Measurements from ENCODE around the gene CRYBG1. TPM values are rescaled to one million over a fixed set of nuclear protein-coding genes. Genes with fewer than 3 reads are reported as not detected.

Gene CRYBG1
- total RNA-seq, 4 donors from 2014 or later, result 27.4 to 42.1 (median 40.6) TPM

DNA sequence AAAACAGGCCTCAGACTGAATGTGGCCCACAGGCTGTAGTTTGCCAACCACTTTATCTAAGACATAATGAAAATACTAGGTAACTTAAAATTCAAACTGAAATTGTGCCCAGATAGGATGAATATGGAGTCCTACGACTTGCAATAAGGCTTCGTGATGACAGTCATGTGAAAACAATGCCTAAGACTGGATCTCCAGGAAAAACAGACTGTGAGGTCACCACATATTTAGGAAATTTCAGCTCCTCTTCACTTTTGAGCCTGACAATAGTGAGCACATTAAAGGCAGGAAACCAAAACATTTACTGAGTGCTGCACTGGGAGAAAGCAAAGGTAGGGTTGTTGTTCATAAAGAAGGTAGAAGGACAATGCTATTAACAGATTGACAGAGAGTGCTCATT lies 218.8 kb downstream of the CRYBG1 start:
- TF ChIP-seq, protein P1, sequence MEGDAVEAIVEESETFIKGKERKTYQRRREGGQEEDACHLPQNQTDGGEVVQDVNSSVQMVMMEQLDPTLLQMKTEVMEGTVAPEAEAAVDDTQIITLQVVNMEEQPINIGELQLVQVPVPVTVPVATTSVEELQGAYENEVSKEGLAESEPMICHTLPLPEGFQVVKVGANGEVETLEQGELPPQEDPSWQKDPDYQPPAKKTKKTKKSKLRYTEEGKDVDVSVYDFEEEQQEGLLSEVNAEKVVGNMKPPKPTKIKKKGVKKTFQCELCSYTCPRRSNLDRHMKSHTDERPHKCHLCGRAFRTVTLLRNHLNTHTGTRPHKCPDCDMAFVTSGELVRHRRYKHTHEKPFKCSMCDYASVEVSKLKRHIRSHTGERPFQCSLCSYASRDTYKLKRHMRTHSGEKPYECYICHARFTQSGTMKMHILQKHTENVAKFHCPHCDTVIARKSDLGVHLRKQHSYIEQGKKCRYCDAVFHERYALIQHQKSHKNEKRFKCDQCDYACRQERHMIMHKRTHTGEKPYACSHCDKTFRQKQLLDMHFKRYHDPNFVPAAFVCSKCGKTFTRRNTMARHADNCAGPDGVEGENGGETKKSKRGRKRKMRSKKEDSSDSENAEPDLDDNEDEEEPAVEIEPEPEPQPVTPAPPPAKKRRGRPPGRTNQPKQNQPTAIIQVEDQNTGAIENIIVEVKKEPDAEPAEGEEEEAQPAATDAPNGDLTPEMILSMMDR (IDR thresholded peaks at IDR 0.05; ENCODE audit: low read depth), result no peak

DNA sequence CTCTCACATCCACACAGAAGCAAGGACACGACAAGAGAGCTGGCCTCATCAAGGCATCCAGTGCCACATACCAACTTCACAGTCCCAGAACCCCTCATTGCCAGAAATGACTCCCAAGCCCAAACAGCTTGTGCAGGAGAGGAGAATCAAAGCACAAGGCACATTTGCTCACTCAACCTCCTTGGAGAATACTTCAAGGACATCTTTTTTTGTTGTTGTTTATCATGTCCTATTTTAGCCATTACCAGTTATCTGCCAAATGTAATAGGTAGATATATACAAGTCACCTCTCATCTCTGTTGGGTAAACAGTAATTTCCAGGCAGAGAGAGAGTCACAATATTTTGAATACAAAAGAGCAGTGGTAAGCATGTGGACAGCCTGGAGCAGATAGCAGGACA lies 221.0 kb downstream of the CRYBG1 start:
- TF ChIP-seq, protein P1 (IDR thresholded peaks at IDR 0.05; ENCODE audit: low read depth), result no peak

DNA sequence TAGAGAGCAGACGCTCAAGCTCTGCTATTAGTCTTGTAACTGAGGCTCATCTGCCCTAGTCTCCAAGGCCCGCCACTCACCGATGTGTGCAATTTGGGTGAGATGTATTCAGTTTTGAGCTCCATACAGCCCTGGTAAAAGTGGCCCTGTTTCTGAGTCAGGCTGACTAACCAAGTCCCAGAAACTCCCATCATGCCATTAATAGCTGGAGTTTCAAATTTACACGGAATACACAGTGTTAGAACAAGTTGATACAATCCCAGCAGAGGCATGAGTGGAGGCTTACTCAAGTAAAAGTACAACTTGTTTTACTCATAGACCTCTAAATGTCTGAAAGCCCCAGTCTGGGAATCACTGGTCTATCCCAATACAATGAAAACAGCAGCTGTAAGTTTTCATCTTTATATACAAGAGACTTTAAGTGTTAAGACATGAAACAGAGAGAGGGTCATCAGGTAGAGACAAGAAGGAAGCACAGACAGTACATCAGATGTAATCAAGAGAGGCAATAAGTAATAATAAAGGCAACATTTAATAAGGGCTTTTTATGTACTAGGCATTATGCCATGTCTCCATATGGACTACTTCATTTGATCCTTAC lies 226.4 kb downstream of the CRYBG1 start:
- TF ChIP-seq, protein P1 (IDR thresholded peaks at IDR 0.05; ENCODE audit: low read depth), result no peak

DNA sequence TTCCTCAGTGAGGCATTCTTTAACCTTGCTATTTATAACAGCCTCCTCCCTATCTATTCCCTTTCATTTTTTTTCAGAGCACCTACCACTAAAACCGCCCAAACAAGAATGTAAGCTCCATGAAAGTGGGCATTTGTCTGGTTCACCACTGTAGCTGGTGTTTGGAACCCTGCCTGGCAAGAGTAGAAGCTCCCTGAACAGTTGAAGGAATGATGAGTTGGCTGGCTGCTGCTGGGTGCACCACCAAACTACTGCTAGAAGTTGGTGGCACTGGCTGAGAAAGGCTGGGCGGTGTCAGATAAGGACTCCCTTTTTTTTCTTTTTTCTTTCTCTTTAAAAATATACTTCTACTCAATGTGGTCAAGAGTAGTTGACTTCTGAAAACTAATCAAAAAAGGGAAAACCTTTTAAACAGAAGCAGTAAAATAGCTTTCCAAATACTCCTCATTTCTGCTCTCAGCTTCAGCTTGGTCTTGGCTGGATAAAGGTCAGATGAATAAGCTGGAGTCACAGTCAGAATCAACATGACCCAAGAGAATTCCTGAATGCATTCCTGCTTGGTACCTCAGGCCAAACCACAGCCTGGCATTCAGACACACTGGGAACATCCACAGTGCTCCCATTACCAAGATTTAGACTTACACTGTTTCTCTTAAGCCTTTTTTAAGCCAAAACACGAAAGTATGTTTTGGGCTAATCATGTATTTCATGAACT lies 230.8 kb downstream of the CRYBG1 start:
- TF ChIP-seq, protein P1 (IDR thresholded peaks at IDR 0.05; ENCODE audit: low read depth), result no peak

DNA sequence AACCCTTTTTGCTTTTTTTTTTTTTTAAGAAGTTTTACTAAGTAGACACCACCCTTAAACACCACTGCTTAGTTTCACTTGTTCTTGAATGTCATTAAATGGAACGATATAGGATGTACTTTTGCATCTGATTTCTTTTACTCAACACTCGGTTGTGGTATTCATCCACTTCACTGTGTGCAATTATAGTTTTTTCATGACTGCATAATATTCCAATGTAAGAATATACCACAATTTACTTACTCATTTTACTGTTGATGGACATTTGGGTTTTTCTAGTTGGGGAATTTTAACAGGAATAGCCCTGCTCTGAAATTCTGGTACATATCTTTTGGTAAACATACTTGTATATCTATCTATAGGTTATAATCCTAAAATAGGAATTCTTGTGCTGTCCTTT lies 238.9 kb downstream of the CRYBG1 start:
- TF ChIP-seq, protein P1 (IDR thresholded peaks at IDR 0.05; ENCODE audit: low read depth), result no peak

DNA sequence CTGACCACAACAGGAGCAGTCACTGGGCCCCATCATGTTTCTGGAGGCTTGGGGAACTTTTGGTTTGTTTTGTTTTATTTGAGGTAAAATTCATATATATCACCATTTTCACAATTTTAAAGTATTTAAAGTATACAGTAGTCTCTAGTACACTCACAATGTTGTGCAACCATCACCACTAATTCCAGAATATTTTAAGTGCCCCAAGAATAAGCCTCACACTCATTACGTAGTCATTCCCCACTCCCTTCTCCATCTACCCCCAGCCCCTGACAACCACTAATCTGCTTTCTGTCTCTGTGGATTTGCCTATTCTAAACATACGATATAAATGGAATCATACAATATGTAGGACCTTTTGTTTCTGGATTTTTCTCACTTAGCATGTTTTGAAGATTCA lies 239.8 kb downstream of the CRYBG1 start:
- TF ChIP-seq, protein P1 (IDR thresholded peaks at IDR 0.05; ENCODE audit: low read depth), result no peak

DNA sequence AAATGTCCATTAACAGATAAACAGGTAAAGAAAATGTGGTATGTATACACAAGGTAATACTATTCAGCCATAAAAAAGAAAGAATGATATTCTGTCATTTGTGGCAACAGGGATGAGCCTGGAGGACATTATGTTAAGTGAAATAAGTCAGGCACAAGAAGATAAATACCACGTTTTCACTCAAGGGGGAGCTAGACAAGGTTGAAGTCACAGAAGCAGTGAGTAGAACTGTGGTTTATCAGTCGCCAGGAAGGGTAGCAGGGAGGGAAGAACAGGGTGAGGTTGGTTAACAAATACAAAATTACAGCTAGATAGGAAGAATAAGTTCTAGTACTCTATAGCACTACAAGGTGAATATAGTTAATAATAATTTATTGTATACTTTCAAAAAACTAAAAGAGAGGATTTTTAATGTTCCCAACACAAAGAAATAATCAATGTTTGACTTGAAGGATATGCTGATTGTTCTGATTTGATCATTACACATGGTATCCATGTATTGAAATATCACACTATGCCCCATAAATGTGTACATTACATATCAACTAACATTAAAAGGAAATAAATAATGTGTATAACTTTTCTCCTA lies 247.7 kb downstream of the CRYBG1 start:
- TF ChIP-seq, protein P1 (IDR thresholded peaks at IDR 0.05; ENCODE audit: low read depth), result no peak
